ENCODE data around the gene MRPS2. TPM values are rescaled to one million over a fixed set of nuclear protein-coding genes. Genes with fewer than 3 reads are reported as not detected.

Gene MRPS2
- total RNA-seq, 2 donors from 2014 or later = 15.8 to 35.0 TPM

Other genes with a start within 250 kb of the MRPS2 start
- gene PPP1R26, start 20.9 kb upstream of the MRPS2 start, total RNA-seq = 10 to 100 TPM; 17.8 to 17.9 TPM
- not detected for gene LCN1, start 20.8 kb downstream of the MRPS2 start, total RNA-seq
- not detected for gene OBP2A, start 45.4 kb downstream of the MRPS2 start, total RNA-seq
- not detected for gene PAEP, start 61.1 kb downstream of the MRPS2 start, total RNA-seq
- not detected for gene GLT6D1, start 138.9 kb downstream of the MRPS2 start, total RNA-seq
- gene LCN9, start 162.6 kb downstream of the MRPS2 start, total RNA-seq = not detected
- not detected for gene SOHLH1, start 198.8 kb downstream of the MRPS2 start, total RNA-seq
- under 1 TPM; under 0.01 TPM for gene KCNT1, start 201.5 kb downstream of the MRPS2 start, total RNA-seq

Data from body of pancreas (tissue), 2 donors.